HL-60 (cell line): ENCODE data around the gene EOGT.

Experiments used
- DNase-seq, 2 experiments: peaks; one replicate each; pipeline ENCODE4 v3.0.0-alpha.2; 2010 to 2020; ENCODE audit warnings: low read depth in 1 of 2, low spot score in 1 of 2
- H3K27ac ChIP-seq: fragments of 250-450 bp; sonication (Bioruptor Pico); replicated peaks from 2 replicates; pipeline ENCODE4 v1.5.1; 2020; ENCODE audit warnings: mild to moderate bottlenecking, moderate library complexity
- H3K27me3 ChIP-seq: fragments of 250-450 bp; sonication (Bioruptor Pico); 2 replicates; pipeline ENCODE4 v1.5.1; 2021; ENCODE audit warnings: mild to moderate bottlenecking, moderate library complexity; ENCODE audit not compliant: insufficient read depth, poor library complexity, severe bottlenecking
- H3K4me3 ChIP-seq: replicated peaks from 2 replicates; pipeline ENCODE4 v1.5.1; 2011; ENCODE audit warnings: mild to moderate bottlenecking, control low read depth, low read length; ENCODE audit not compliant: insufficient read depth
- GABPA ChIP-seq: IDR thresholded peaks from 2 replicates; pipeline ENCODE4 v1.6.1; 2012; ENCODE audit warnings: low read depth
- POLR2AphosphoS5 ChIP-seq: IDR thresholded peaks from 2 replicates; pipeline ENCODE4 v1.6.1; 2012; ENCODE audit warnings: low read depth
- SPI1 ChIP-seq: IDR thresholded peaks from 2 replicates; pipeline ENCODE4 v1.6.1; 2012; ENCODE audit warnings: low read depth, mild to moderate bottlenecking, borderline replicate concordance
- TF ChIP-seq, protein P1 (sequence below): IDR thresholded peaks from one replicate; pipeline ENCODE4 v1.5.1; 2011; ENCODE audit warnings: low read length, control low read depth, inconsistent platforms; ENCODE audit not compliant: insufficient read depth
- TF ChIP-seq, protein P2 (sequence below): IDR thresholded peaks from 2 replicates; pipeline ENCODE4 v1.6.1; 2012; ENCODE audit warnings: low read depth; ENCODE audit not compliant: insufficient replicate concordance

EOGT gene

GRCh38 chr3:68941055-68941454, 72.4 kb downstream of the EOGT start:
- TF ChIP-seq, protein P1, sequence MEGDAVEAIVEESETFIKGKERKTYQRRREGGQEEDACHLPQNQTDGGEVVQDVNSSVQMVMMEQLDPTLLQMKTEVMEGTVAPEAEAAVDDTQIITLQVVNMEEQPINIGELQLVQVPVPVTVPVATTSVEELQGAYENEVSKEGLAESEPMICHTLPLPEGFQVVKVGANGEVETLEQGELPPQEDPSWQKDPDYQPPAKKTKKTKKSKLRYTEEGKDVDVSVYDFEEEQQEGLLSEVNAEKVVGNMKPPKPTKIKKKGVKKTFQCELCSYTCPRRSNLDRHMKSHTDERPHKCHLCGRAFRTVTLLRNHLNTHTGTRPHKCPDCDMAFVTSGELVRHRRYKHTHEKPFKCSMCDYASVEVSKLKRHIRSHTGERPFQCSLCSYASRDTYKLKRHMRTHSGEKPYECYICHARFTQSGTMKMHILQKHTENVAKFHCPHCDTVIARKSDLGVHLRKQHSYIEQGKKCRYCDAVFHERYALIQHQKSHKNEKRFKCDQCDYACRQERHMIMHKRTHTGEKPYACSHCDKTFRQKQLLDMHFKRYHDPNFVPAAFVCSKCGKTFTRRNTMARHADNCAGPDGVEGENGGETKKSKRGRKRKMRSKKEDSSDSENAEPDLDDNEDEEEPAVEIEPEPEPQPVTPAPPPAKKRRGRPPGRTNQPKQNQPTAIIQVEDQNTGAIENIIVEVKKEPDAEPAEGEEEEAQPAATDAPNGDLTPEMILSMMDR = no peak
- TF ChIP-seq POLR2AphosphoS5 (no peak), GABPA (no peak), SPI1 (no peak)
- TF ChIP-seq, protein P2, sequence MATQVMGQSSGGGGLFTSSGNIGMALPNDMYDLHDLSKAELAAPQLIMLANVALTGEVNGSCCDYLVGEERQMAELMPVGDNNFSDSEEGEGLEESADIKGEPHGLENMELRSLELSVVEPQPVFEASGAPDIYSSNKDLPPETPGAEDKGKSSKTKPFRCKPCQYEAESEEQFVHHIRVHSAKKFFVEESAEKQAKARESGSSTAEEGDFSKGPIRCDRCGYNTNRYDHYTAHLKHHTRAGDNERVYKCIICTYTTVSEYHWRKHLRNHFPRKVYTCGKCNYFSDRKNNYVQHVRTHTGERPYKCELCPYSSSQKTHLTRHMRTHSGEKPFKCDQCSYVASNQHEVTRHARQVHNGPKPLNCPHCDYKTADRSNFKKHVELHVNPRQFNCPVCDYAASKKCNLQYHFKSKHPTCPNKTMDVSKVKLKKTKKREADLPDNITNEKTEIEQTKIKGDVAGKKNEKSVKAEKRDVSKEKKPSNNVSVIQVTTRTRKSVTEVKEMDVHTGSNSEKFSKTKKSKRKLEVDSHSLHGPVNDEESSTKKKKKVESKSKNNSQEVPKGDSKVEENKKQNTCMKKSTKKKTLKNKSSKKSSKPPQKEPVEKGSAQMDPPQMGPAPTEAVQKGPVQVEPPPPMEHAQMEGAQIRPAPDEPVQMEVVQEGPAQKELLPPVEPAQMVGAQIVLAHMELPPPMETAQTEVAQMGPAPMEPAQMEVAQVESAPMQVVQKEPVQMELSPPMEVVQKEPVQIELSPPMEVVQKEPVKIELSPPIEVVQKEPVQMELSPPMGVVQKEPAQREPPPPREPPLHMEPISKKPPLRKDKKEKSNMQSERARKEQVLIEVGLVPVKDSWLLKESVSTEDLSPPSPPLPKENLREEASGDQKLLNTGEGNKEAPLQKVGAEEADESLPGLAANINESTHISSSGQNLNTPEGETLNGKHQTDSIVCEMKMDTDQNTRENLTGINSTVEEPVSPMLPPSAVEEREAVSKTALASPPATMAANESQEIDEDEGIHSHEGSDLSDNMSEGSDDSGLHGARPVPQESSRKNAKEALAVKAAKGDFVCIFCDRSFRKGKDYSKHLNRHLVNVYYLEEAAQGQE = no peak
- Histone ChIP-seq H3K4me3 (no peak overlapping the region), H3K27ac (no peak overlapping the region), H3K27me3 (peaks cover 11% of the 10 kb centered on the region)
- DNase-seq = no peak

DNA sequence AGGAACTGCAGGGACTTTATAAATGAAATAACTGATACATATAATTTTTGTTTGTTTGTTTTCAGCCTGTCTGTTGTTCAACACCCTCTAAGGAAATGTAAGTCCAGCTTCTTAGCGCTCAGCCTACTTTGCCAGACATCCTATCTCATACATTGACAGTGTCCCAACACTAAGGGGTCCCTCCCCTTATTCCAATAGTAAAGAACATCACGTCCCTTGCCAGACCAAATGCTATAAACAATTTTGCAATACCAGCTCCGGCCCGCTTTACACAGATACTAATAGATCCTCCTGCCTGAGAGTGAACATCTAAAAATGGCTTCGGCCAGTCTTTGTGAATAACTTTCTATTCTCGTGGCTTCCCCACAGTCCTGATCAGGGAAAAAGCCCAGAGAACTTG, 76.6 kb downstream of the EOGT start:
- Histone ChIP-seq H3K27ac (no peak overlapping the region), H3K27me3 (peaks cover 38% of the 10 kb centered on the region), H3K4me3 (no peak overlapping the region)
- no peak for DNase-seq
- TF ChIP-seq POLR2AphosphoS5 = no peak
- TF ChIP-seq, protein P2 = no peak
- TF ChIP-seq, protein P1 = no peak
- no peak for TF ChIP-seq SPI1
- no peak for TF ChIP-seq GABPA

DNA sequence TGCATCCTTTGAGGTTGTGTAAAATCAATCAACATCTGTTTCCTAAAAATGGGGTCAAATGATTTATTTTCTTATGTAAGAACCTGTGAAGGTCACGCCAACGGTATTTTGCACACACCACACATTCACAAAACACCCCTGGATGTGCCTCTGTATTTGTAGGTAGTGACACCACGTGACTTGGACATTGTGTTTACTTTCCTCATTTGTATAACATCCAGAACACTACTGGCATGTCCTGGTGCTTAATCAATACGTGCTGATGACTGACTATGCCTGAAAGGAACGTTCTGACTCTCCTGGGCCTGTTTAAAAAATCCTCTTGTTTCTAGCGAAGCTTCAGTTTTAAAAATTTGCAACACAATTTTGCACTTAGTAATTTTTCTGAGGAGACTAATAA, 77.7 kb downstream of the EOGT start:
- Histone ChIP-seq H3K27ac (no peak overlapping the region), H3K27me3 (peaks cover 47% of the 10 kb centered on the region), H3K4me3 (no peak overlapping the region)
- TF ChIP-seq, protein P2 = no peak
- no peak for TF ChIP-seq GABPA
- TF ChIP-seq SPI1 = no peak
- TF ChIP-seq, protein P1 = no peak
- TF ChIP-seq POLR2AphosphoS5 = no peak
- DNase-seq = no peak
